Inflammatory macrophage (primary cell): ENCODE data around the gene LRFN5.
"Not testable (repeated sequence)": the region's sequence is repeated elsewhere in the genome, so short reads cannot be mapped to it uniquely, and the experiment has no call there.

Experiments used
- DNase-seq, 2 donors: peaks; one replicate each; pipeline ENCODE4 v3.0.0-alpha.2; 2020 to 2022

LRFN5 gene

GRCh38 chr14:41900644-41901043, 294.0 kb downstream of the LRFN5 start:
- no peak for DNase-seq

- DNase-seq: no peak
Measured at GRCh38 chr14:41901089-41901488, 294.4 kb downstream of the LRFN5 start.

- DNase-seq: no peak
Measured at GRCh38 chr14:41905394-41905964, 298.8 kb downstream of the LRFN5 start.

GRCh38 chr14:41911155-41911554, 304.5 kb downstream of the LRFN5 start:
- not testable (repeated sequence) for DNase-seq

- no peak for DNase-seq
Measured at GRCh38 chr14:41913398-41913797, 306.7 kb downstream of the LRFN5 start.

- no peak for DNase-seq
Measured at GRCh38 chr14:41915732-41916131, 309.1 kb downstream of the LRFN5 start.

- DNase-seq: no peak
Measured at GRCh38 chr14:41916313-41916712, 309.6 kb downstream of the LRFN5 start.

- DNase-seq: no peak
Measured at GRCh38 chr14:41925409-41925808, 318.7 kb downstream of the LRFN5 start.

GRCh38 chr14:41950428-41951151, 343.9 kb downstream of the LRFN5 start:
- no peak for DNase-seq
